Middle frontal gyrus (tissue), 1 donor: Measurements from ENCODE around the gene NKX2-3.

Experiments used
- DNase-seq: peaks from one replicate; pipeline ENCODE4 v3.0.0-alpha.2; 2015; ENCODE audit warnings: low spot score; ENCODE audit errors: extremely low spot score

The NKX2-3 gene

GRCh38 chr10:99532687-99533495 lies at the start of gene NKX2-3:
TSS of gene NKX2-3 (plus strand) at chr10:99532942. CDS start at chr10:99533132, 190 bp downstream.
- DNase-seq: no peak

GRCh38 chr10:99484626-99485581 lies 47.8 kb upstream of the NKX2-3 start:
- no peak for DNase-seq

GRCh38 chr10:99487125-99487807 lies 45.5 kb upstream of the NKX2-3 start:
- no peak for DNase-seq

- no peak for DNase-seq
These were observed 43.5 kb upstream of the NKX2-3 start for GRCh38 chr10:99489271-99489670.

GRCh38 chr10:99497343-99498025 lies 35.3 kb upstream of the NKX2-3 start:
- DNase-seq: no peak

- no peak for DNase-seq
These were observed 26.3 kb upstream of the NKX2-3 start for GRCh38 chr10:99506416-99506815.

- DNase-seq: no peak
These were observed 25.5 kb upstream of the NKX2-3 start for GRCh38 chr10:99507265-99507664.

- DNase-seq: no peak
These were observed 19.7 kb upstream of the NKX2-3 start for GRCh38 chr10:99513061-99513460.

- no peak for DNase-seq
These were observed 13.1 kb upstream of the NKX2-3 start for GRCh38 chr10:99519690-99520039.

- DNase-seq: no peak
These were observed 12.5 kb upstream of the NKX2-3 start for GRCh38 chr10:99520040-99520846.

- no peak for DNase-seq
These were observed 11.6 kb upstream of the NKX2-3 start for GRCh38 chr10:99520847-99521764.

GRCh38 chr10:99521765-99522469 lies 10.8 kb upstream of the NKX2-3 start:
- no peak for DNase-seq

GRCh38 chr10:99522470-99523250 lies 10.1 kb upstream of the NKX2-3 start:
- no peak for DNase-seq

- DNase-seq: no peak
These were observed 9.4 kb upstream of the NKX2-3 start for GRCh38 chr10:99523251-99523773.

- DNase-seq: no peak
These were observed 8.6 kb upstream of the NKX2-3 start for GRCh38 chr10:99524050-99524666.

- no peak for DNase-seq
These were observed 7.9 kb upstream of the NKX2-3 start for GRCh38 chr10:99524736-99525380.

GRCh38 chr10:99525897-99526296 lies 6.8 kb upstream of the NKX2-3 start:
- DNase-seq: no peak
